HuH-7 (cell line): ENCODE measurements around the gene MRPL11.
A peak's percentile ranks its signal among the peaks of the same experiment; 100 is the strongest.
"Not testable (repeated sequence)": the region's sequence is repeated elsewhere in the genome, so short reads cannot be mapped to it uniquely, and the experiment has no call there.

Source experiments
- DNase-seq: peaks from one replicate; pipeline ENCODE4 v3.0.0; 2011; ENCODE audit warnings: low spot score

Gene MRPL11

DNA sequence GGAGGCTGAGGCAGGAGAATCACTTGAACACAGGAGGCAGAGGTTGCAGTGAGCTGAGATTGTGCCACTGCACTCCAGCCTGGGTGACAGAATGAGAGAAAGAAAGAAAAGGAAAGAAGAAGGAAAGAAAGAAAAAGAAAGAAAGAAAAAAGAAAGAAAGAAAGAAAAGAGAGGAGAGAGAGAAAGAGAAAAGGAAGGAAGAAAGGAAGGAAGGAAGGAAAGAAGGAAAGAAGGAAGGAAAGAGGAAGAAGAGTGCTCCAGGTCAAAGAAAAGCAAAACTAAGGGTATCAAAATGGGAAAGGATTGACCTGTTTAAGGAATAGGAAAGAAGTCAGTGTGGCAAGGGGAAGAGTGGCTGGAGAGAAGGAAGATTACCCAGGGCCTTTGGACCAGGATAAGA lies 7.4 kb downstream of the MRPL11 start:
- DNase-seq = not testable (repeated sequence)

DNA sequence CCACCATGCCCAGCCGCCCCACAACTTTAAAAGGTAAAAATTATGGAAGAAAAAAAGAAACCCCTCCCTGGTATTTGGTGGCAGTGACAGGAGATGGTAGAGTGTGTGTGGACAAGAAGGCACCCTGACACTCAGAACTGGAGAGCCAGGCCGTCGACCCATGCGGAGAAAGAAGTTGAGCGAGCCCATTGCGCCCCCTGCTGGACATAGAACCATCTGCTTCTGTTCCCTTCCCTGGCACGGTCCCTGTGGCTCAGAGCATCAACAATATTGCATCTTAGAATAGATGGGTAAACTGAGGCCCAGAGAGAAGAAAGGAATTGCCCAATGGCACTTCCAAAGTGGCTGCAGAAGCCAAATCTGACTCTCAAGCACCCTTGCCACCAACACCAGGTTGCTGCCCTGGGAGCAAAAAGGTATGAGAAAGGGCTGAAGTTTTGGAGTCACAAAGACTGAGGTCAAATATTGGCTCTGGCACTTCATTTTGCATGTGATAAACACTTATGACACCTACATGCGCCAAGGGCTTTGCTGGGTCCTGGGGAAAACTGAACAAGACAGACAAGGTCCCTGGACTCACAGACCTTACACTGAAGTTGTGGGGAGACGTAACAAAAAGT lies 8.6 kb downstream of the MRPL11 start:
- DNase-seq = peak; percentile 100

DNA sequence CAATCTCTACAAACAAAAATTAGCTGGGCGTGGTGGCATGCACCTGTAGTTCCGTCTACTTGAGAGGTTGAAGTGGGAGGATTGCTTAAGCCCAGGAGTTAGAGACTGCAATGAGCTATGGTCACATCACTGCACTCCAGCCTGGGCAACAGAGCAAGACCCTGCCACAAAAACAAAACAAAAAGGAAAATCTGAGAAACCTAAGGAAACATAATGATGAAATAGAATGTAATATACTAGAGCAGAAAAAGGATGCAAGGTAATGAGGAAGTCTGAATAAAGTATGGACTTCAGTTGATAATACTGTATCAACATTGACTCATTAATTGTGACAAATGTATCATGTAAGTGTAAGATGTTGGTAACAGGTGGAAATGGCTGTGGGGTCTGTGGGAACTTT lies 9.7 kb downstream of the MRPL11 start:
- no peak for DNase-seq

DNA sequence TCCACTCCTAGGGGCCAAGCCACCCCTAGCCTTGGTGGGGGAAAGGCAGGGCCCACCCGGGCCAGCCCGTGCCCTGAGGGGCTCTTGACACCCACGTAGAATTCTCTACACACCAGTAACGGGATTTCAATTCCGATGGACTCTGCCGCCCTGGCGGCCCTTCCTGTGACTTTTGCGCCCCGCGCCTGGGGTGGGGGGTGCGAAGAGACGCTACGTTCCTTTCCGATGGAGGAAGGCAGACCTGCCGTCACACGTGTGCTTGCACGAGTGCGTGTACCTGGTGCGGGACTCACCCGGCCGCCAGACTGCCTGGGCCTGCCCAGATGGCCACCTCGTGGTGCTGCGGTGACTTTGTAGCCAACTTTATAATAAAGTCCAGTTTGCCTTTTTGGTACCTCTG lies 12.3 kb downstream of the MRPL11 start:
- DNase-seq = no peak

GRCh38 chr11:66421492-66422205 lies 17.0 kb downstream of the MRPL11 start:
- peak; percentile 100 for DNase-seq

GRCh38 chr11:66420671-66421476 lies 17.8 kb downstream of the MRPL11 start, which contains the start of gene NPAS4:
Gene NPAS4, plus strand, starts transcription at chr11:66421035. Its CDS starts 145 bp downstream, at chr11:66421180.
- DNase-seq = no peak

- no peak for DNase-seq
Measured at GRCh38 chr11:66419825-66420224, 18.8 kb downstream of the MRPL11 start.

GRCh38 chr11:66418986-66419308 lies 19.7 kb downstream of the MRPL11 start:
- no peak for DNase-seq

DNA sequence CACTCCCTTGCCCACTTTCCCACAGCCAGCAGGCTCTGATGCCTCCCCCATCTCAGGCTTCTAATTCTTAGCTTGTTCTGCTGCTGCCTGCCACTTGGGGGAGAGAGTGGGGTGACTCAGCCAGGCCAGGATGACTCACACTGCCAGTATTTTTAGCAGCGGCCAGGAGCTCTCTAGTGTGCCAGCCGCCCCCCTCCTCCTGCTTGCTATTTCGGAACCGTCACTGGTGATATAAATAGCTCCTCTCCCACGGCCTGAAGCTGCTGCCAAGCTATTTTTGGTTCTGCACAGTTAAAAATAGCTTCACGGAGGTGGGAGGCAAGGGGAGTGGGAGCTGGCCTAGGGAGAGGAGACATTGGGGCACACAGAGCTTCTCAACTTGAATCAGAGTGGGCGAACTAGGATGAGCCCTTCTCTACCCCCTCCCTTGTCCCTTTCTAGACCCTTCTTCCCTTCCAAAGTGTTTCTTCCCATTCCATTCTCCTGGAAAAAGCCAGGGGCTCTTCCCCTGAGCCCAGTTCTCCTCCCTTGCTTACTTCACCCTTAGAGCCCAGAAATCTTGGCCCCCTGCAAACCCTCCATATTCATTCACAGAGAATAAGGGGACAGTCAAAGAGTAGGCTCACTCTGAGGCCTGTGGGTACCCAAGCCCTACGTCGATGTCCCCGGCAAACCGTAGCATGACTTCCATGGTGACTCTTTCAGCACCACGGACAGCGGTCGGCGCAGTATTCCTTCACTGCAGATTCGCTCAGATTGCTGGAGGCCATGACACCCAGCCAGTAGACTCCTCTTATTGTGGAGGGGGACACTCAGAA lies 20.3 kb downstream of the MRPL11 start:
- peak; percentile 100 for DNase-seq

DNA sequence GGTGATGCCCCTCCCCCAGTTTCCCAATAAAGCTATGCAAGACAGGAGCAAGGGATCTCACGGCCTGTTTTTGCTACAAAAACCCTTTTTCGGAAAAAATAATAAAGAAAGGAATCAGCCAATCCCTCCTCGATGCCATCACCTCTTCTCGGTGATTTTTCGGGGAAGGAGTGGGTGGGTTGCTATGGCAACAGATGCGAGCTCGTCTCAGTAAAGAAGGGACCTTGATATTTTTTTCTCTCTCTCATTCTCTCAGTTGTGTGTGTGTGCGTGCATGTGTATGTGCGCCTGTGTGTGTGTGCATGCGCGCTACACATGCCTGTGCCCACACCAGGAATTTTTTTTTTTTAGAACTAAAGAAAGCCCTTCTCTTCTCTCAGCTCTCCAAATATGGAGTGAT lies 21.6 kb downstream of the MRPL11 start:
- no peak for DNase-seq

GRCh38 chr11:66415423-66415822 lies 23.2 kb downstream of the MRPL11 start:
- DNase-seq = no peak

- DNase-seq = no peak
Measured at GRCh38 chr11:66414120-66414934, 24.3 kb downstream of the MRPL11 start.

DNA sequence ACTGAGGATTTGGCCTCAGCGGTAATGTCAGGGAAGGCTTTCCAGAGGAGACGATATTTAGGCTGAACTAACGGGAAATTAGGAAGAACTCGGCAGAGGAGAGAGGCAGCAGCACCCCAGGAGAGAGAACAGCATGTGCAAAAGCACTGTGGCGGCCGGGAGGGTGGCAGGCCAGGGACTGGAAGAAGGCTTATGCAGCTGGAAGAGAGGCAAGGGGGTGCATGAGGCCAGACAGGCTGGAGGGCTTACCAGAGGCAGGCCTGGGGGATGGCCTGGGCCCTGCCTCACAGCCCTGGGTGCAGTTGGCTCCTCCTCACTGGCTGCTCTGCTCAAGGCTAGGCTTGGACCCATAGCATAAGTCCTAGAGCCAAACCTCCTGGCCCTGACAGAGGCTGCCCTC lies 25.5 kb downstream of the MRPL11 start:
- DNase-seq = no peak

- no peak for DNase-seq
Measured at GRCh38 chr11:66412110-66412509, 26.5 kb downstream of the MRPL11 start.

DNA sequence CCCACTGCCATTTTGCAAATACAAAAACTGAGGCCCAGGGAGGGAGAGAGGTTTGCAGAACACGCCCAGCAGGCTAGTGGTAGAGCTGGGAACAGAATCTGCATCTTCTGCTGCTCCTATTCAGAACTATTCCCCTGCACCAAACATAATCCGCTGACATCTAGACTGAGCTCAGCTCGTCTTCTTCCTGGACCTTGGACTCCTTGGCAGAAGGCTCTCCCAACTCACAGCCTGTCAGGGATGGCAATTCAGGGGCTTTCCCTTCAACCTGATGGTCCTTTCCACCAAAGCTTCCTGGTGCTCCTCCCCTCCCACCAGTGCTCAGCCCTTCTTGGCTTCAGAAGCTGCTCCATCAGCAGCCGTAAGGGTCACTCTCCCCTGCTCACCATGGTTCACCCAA lies 27.3 kb downstream of the MRPL11 start:
- DNase-seq = no peak

- DNase-seq = no peak
Measured at GRCh38 chr11:66410191-66410590, 28.5 kb downstream of the MRPL11 start.

DNA sequence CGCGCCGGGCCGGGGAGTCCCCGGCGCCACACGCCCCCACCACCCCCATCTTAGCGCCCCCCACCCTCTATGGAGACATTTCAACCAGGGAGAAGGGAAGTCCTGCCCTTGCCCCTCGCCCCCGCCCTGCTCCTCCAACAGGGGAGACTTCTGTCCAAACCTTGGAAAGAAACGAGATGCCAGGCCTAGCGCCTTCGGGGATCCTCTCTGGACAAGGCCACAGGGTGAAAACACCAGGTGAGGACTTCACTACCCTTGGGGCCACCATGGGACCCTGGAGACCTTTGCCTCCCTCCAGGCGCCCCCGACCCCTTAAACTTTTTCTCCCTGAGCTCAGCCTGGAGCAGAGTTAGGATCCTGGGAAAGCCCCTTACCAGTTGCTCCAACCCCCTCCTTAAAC lies 29.4 kb downstream of the MRPL11 start:
- DNase-seq = peak; percentile 56

DNA sequence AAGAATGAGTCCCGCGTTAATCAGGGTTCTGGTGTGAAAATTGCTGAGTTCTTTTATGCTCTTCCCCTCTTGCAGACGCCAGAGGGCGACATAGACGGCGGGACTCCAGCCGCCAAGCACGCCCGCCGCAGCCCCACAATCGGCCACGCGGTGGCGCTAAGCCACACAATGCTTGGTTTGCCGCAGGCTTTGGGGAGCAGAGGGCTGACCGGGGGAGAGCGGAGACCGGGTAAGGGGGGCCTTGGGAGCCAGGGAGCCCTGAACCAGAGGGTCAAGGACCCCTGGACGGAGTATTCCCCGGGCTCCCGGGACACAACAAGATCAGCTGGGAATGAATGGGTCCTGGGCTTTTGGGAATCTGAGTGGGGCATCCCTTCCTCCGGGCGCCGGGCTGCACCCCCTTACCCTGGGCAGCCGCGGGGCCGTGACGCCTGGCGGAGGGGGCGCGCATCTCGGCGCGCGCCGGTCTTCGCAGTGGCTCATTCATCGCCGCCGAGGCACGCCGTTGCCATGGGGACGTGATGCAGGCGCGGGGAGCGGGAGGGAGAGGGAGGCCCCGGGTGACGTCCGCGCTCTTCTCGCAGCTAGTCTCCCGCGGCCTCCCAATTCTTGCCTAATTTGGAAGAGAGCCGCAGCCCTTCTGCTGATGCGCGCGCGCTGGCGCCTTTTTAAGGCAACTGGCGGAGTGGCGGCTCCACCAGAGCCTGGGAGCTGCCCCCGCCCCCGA lies 30.0 kb downstream of the MRPL11 start:
- peak; percentile 100 for DNase-seq

DNA sequence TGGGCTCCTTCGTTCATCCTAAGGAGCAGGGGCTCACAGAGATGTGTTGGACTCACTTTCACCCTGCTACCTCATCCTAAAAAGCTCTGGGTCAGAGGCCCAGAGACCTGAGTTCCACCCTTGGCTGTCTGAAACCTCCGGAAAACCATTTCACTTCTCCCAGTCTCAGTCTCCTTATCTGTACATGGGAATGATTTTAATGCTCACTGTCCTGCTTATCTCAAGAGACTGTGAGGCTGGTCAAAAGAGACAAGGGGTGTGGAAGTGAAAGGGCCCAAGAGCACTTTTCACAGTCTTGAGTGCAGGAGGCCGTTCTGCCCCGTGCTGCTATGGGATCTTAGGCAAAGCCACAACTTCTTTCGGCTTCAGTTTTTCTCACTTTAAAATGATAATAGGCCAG lies 31.0 kb downstream of the MRPL11 start:
- DNase-seq = peak; percentile 60

DNA sequence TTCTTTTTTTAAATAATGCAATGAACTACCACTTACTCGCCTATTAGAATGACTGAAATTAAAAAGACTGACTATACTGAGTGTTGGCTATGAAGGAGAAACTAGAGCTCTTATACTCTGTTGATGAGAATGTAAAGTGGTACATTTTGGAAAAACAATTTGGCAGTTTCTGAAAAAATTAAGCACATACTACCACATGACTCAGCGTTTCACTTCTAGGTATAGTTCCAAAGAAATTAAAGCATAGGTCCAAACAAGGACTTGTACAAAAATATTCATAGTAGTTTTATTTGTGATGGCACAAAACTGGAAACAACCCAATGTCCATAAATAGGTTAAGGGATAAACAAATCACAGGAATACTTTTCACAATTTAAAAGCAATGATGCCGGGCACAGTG lies 44.7 kb downstream of the MRPL11 start:
- DNase-seq = no peak

DNA sequence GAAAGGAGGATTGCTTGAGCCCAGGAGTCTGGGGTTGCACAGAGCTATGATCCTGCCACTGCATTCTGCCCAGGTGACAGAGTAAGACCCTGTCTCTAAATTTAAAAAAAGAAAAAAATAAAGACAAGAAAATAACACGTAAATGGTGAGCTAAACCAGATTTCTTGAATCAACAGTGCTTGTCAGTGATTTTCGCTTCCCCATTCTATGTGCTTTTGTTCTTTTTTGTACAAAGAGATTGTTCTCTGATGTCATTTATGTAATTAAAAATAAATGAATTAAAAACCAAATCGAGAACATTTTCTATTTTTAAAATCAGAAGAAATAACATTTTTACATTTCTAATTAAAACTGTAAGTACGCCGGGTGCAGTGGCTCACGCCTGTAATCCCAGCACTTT lies 47.3 kb downstream of the MRPL11 start:
- no peak for DNase-seq
